Measurements from ENCODE around the gene MRPL53. TPM values are rescaled to one million over a fixed set of nuclear protein-coding genes. Genes with fewer than 3 reads are reported as not detected.

MRPL53 gene
- total and polyA plus RNA-seq, 2 of the 13 experiments (the other 11 are each of a cell fraction or from before 2014, with no cell fraction given) = 34.3 to 51.9 TPM

DNA sequence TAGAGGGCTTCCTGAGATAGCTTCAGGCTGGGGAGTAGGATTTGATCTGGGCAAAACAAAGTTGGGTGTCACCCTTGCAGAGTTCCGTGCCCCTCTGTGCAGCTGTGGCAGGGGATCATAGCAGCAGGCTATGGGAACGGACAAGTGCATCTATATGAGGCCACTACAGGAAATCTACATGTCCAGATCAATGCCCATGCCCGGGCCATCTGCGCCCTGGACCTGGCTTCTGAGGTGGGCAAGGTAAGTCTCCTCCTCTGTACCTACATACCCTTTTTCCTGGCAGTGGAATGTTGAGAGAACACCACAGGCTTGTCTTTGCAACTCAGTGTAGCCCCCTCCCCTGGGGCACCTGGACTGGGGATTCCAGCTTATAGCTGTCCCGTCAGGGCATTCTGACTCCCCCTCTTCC is 47.5 kb downstream of the MRPL53 start (continued):
- TF ChIP-seq ZNF251 (CRISPR knock-in tag; IDR thresholded peaks at IDR 0.05) (0 out of 2 replicates have a peak, but pooled peaks have one; percentile 9), POLR2A (IDR thresholded peaks at IDR 0.05; ENCODE audit: insufficient read depth in 1 of 2, low read depth in 2 of 2, low read length in 2 of 2) (peak in 1 of 2 experiments; percentile 40; a peak in 1 of 4 replicates), PHF8 (CRISPR knock-in tag; IDR thresholded peaks at IDR 0.05) (no peak)

DNA sequence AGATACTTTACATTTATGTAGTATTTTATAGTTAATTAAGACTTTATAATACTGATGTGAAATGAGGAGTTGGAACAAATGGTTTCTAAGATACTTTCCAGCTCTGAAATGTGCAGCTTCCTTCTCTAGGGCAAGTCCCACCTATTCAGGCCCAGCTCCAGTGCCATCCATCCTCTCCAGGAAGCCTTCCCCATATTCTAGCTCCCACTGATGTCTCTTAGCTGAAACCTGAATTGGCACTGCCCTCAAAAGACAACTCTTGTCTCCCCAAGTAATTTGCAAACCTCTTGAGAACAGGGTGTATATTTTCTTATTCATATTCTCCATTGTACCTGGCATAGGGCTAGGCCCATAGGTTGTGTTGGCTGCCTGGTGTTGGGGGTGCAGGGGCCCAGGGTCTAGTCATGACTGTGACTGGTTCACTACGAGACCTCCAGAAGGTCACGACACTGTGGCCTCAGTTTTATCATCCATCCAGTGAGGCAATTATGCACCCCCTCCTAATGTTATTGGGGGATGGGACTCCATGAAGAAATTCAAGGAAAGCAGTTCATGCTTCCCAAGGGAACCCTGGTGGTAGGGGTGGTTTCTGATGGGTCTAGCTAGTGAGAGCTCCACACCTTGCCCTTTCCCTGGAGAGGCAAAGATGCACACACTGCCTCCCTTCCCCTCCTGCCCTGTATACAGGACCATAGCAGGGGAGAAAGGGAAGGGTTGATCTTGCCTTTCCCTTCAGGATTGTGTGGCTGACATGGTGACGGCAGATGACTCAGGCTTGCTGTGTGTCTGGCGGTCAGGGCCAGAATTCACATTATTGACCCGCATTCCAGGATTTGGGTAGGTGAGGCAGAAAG is 48.1 kb downstream of the MRPL53 start:
- Histone ChIP-seq H3K4me2 (ENCODE audit: low read depth, low read length) (no peak overlapping the region), H3K4me3 (replicated peaks in 1 of 3; ENCODE audit: insufficient read depth in 1 of 3, low read depth in 2 of 3, low read length in 3 of 3) (no peak overlapping the region), H3K36me3 (replicated peaks in 1 of 2; ENCODE audit: control insufficient read depth in 1 of 2, insufficient read depth in 2 of 2, low read length in 2 of 2) (peaks cover 24 to 46% of the 10 kb centered on the region in 2 experiments), H4K20me1 (ENCODE audit: insufficient read depth, low read length) (peaks cover 15% of the 10 kb centered on the region; the same call in 1 of the 2 replicates), H3K9me3 (ENCODE audit: low read length) (no peaks in the 10 kb centered on the region), H3K9ac (ENCODE audit: insufficient read depth, low read depth, low read length) (no peak overlapping the region; the same call in 1 of the 2 replicates), H3K27me3 (ENCODE audit: control insufficient read depth in 1 of 2, insufficient read depth in 2 of 2, low read length in 2 of 2) (peaks cover 0 to 7% of the 10 kb centered on the region in 2 experiments; a peak in 1 of 5 replicates), H3K79me2 (ENCODE audit: insufficient read depth, low read length) (no peaks in the 10 kb centered on the region), H3K4me1 (ENCODE audit: insufficient read depth, low read length) (peaks cover 83% of the 10 kb centered on the region), H2AFZ (ENCODE audit: low read length) (no peak overlapping the region), H3K27ac (ENCODE audit: extremely low read length, insufficient read depth, low read length) (peak overlapping the region; percentile 6)
- FAIRE-seq = no peak
- peak; percentile 1; the same call in 2 of the 3 replicates for ATAC-seq
- WGBS (ENCODE audit: low lambda C conversion rate) = 92% methylated on average over 5 of the region's 5 CpGs
- DNase-seq (ENCODE audit: low spot score) = no peak
- POLR2A ChIA-PET = interaction anchor here (0.5 to 9.5 kb wide), 9 partner anchors 11 to 77 kb away, joined by 3 to 272 read pairs (median 4); partner anchors contain the start of genes CCDC142, RTKN, TTC31 and WBP1
- in situ Hi-C loops (cut with HindIII; ENCODE audit: extremely low pct_ligation_motif_present, low pct_unique_long_range_greater_than_20kb) = no loop called here
- BruUV-seq (replicated peaks) = no TSS peak
- CTCF ChIA-PET (ENCODE audit: low intra/inter-chr PET ratio, low total read pairs) = no interaction called here
- intact Hi-C loops (cut with micrococcal nuclease; ENCODE audit: unreplicated experiment) = loop anchor here (2.0 kb wide), 1 partner anchor 40 kb away; the partner anchor contains the start of gene MOGS
- no peak for TF ChIP-seq RNF2 (conservative IDR thresholded peaks at IDR 0.05; ENCODE audit: low read depth)
- TF ChIP-seq, protein P1, sequence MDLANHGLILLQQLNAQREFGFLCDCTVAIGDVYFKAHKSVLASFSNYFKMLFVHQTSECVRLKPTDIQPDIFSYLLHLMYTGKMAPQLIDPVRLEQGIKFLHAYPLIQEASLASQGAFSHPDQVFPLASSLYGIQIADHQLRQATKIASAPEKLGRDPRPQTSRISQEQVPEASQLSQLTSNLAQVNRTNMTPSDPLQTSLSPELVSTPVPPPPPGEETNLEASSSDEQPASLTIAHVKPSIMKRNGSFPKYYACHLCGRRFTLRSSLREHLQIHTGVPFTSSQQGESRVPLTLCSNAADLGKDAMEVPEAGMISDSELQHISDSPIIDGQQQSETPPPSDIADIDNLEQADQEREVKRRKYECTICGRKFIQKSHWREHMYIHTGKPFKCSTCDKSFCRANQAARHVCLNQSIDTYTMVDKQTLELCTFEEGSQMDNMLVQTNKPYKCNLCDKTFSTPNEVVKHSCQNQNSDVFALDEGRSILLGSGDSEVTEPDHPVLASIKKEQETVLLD (CRISPR knock-in tag; IDR thresholded peaks at IDR 0.05; ENCODE audit: low read depth) = no peak
- no peak for TF ChIP-seq RFX3 (CRISPR knock-in tag; IDR thresholded peaks at IDR 0.05)
- TF ChIP-seq, protein P2, sequence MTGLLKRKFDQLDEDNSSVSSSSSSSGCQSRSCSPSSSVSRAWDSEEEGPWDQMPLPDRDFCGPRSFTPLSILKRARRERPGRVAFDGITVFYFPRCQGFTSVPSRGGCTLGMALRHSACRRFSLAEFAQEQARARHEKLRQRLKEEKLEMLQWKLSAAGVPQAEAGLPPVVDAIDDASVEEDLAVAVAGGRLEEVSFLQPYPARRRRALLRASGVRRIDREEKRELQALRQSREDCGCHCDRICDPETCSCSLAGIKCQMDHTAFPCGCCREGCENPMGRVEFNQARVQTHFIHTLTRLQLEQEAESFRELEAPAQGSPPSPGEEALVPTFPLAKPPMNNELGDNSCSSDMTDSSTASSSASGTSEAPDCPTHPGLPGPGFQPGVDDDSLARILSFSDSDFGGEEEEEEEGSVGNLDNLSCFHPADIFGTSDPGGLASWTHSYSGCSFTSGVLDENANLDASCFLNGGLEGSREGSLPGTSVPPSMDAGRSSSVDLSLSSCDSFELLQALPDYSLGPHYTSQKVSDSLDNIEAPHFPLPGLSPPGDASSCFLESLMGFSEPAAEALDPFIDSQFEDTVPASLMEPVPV (CRISPR knock-in tag; IDR thresholded peaks at IDR 0.05) = no peak
- TF ChIP-seq NFIC (IDR thresholded peaks at IDR 0.05; ENCODE audit: low read length) = peak; percentile 25; the same call in 1 of the 2 replicates
- peak; percentile 53; the same call in 1 of the 2 replicates for TF ChIP-seq ZNF547 (CRISPR knock-in tag; IDR thresholded peaks at IDR 0.05)
- TF ChIP-seq CC2D1A (CRISPR knock-in tag; IDR thresholded peaks at IDR 0.05) = 0 out of 2 replicates have a peak, but pooled peaks have one; percentile 22
- no peak for TF ChIP-seq SPEN (CRISPR knock-in tag; IDR thresholded peaks at IDR 0.05; ENCODE audit: low read depth)
- 0 out of 2 replicates have a peak, but pooled peaks have one; percentile 29 for TF ChIP-seq ZNF253 (CRISPR knock-in tag; IDR thresholded peaks at IDR 0.05; ENCODE audit: borderline replicate concordance)
- TF ChIP-seq, protein P3, sequence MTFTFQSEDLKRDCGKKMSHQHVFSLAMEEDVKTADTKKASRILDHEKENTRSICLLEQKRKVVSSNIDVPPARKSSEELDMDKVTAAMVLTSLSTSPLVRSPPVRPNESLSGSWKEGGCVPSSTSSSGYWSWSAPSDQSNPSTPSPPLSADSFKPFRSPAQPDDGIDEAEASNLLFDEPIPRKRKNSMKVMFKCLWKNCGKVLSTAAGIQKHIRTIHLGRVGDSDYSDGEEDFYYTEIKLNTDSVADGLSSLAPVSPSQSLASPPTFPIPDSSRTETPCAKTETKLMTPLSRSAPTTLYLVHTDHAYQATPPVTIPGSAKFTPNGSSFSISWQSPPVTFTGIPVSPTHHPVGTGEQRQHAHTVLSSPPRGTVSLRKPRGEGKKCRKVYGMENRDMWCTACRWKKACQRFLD (CRISPR knock-in tag; IDR thresholded peaks at IDR 0.05; ENCODE audit: borderline replicate concordance) = no peak
- TF ChIP-seq, protein P4, sequence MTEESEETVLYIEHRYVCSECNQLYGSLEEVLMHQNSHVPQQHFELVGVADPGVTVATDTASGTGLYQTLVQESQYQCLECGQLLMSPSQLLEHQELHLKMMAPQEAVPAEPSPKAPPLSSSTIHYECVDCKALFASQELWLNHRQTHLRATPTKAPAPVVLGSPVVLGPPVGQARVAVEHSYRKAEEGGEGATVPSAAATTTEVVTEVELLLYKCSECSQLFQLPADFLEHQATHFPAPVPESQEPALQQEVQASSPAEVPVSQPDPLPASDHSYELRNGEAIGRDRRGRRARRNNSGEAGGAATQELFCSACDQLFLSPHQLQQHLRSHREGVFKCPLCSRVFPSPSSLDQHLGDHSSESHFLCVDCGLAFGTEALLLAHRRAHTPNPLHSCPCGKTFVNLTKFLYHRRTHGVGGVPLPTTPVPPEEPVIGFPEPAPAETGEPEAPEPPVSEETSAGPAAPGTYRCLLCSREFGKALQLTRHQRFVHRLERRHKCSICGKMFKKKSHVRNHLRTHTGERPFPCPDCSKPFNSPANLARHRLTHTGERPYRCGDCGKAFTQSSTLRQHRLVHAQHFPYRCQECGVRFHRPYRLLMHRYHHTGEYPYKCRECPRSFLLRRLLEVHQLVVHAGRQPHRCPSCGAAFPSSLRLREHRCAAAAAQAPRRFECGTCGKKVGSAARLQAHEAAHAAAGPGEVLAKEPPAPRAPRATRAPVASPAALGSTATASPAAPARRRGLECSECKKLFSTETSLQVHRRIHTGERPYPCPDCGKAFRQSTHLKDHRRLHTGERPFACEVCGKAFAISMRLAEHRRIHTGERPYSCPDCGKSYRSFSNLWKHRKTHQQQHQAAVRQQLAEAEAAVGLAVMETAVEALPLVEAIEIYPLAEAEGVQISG (CRISPR knock-in tag; IDR thresholded peaks at IDR 0.05) = 0 out of 2 replicates have a peak, but pooled peaks have one; percentile 7

Data from HepG2 (cell line).